HepG2 (cell line): ENCODE measurements around the gene STMN1. TPM values are rescaled to one million over a fixed set of nuclear protein-coding genes. Genes with fewer than 3 reads are reported as not detected.
A peak's percentile ranks its signal among the peaks of the same experiment; 100 is the strongest.

Source experiments
- CREB1 ChIP-seq, 2 experiments: fragments of 450-650 bp in 1 of 2; IDR thresholded peaks; 2 replicates each; pipeline ENCODE4 v1.6.1; 2016 to 2017; ENCODE audit warnings: control low read depth in 1 of 2, mild to moderate bottlenecking in 1 of 2, missing compliant biosample characterization in 1 of 2, missing genetic modification characterization in 1 of 2
- FOSL1 ChIP-seq: sonication (generic); formaldehyde crosslinking; IDR thresholded peaks from 2 replicates; pipeline ENCODE4 v1.9.0; 2021; ENCODE audit warnings: missing genetic modification reagents, borderline replicate concordance
- FOXO1 ChIP-seq: sonication (generic); formaldehyde crosslinking; IDR thresholded peaks from 2 replicates; pipeline ENCODE4 v1.4.0; 2020; ENCODE audit warnings: missing genetic modification reagents
- HDAC2 ChIP-seq: sonication (generic); formaldehyde crosslinking; IDR thresholded peaks from 2 replicates; pipeline ENCODE4 v1.4.0; 2020; ENCODE audit warnings: missing genetic modification reagents
- KLF6 ChIP-seq: IDR thresholded peaks from 2 replicates; pipeline ENCODE4 v1.8.0; 2016; ENCODE audit warnings: missing biosample characterization, missing genetic modification reagents
- KMT2A ChIP-seq: sonication (generic); formaldehyde crosslinking; IDR thresholded peaks from 2 replicates; pipeline ENCODE4 v1.4.0; 2020; ENCODE audit warnings: missing genetic modification reagents
- NR2C2 ChIP-seq: sonication (generic); formaldehyde crosslinking; IDR thresholded peaks from 2 replicates; pipeline ENCODE4 v1.4.0; 2020; ENCODE audit warnings: missing genetic modification reagents, mild to moderate bottlenecking, moderate library complexity, borderline replicate concordance
- RFXANK ChIP-seq: IDR thresholded peaks from 2 replicates; pipeline ENCODE4 v1.6.1; 2016
- TAF1 ChIP-seq: sonication (generic); formaldehyde crosslinking; IDR thresholded peaks from 2 replicates; pipeline ENCODE4 v1.4.0; 2020; ENCODE audit warnings: missing genetic modification reagents
- ZBTB2 ChIP-seq: sonication (generic); formaldehyde crosslinking; IDR thresholded peaks from 2 replicates; pipeline ENCODE4 v1.8.0; 2022; ENCODE audit warnings: low read depth, missing genetic modification reagents
- ZNF143 ChIP-seq: sonication (generic); formaldehyde crosslinking; IDR thresholded peaks from 2 replicates; pipeline ENCODE4 v1.4.0; 2020; ENCODE audit warnings: missing genetic modification reagents
- ZNF503 ChIP-seq: sonication (generic); formaldehyde crosslinking; IDR thresholded peaks from 2 replicates; pipeline ENCODE4 v1.4.0; 2020; ENCODE audit warnings: missing genetic modification reagents
- ZNF674 ChIP-seq: sonication (generic); formaldehyde crosslinking; IDR thresholded peaks from 2 replicates; pipeline ENCODE4 v1.5.0; 2020; ENCODE audit warnings: low read depth, mild to moderate bottlenecking, missing genetic modification reagents
- polyA plus RNA-seq, 8 experiments: library from polyadenylated mRNA; depleted of rRNA in 3 of 8; stranded (reverse) in 7 of 8; unstranded in 1 of 8; fragments of >200 nt; fragmentation: Illumina TruSeq in 4 of 8; extraction: Trizol in 4 of 8; gene quantifications; 2 replicates each; pipeline versions ENCODE4 v1.2.1 to v1.2.3, GENCODE V29; 2011 to 2016; ENCODE audit warnings: low read depth in 4 of 8, missing spikeins in 1 of 8, mixed read lengths in 1 of 8; ENCODE audit not compliant: insufficient read depth in 1 of 8
- total RNA-seq, 5 experiments: library from RNA; depleted of rRNA; stranded (reverse); fragments of >200 nt; fragmentation: Illumina TruSeq; extraction: Trizol; gene quantifications; 2 replicates each; pipeline ENCODE4 v1.2.3, GENCODE V29; 2016; ENCODE audit warnings: low read depth in 1 of 5
- TF ChIP-seq, protein P1 (sequence below): sonication (generic); formaldehyde crosslinking; IDR thresholded peaks from 2 replicates; pipeline ENCODE4 v1.8.0; 2022; ENCODE audit warnings: mild to moderate bottlenecking, missing genetic modification reagents; ENCODE audit not compliant: insufficient replicate concordance
- TF ChIP-seq, protein P2 (sequence below): sonication (generic); formaldehyde crosslinking; IDR thresholded peaks from 2 replicates; pipeline ENCODE4 v1.5.0; 2020; ENCODE audit warnings: missing genetic modification reagents, mild to moderate bottlenecking, borderline replicate concordance
- TF ChIP-seq, protein P3 (sequence below): sonication (generic); formaldehyde crosslinking; IDR thresholded peaks from 2 replicates; pipeline ENCODE4 v1.5.0; 2020; ENCODE audit warnings: missing genetic modification reagents

The STMN1 gene
- total and polyA plus RNA-seq, 2 of the 13 experiments (the other 11 are each of a cell fraction or from before 2014, with no cell fraction given), result 45.9 to 409 TPM

DNA sequence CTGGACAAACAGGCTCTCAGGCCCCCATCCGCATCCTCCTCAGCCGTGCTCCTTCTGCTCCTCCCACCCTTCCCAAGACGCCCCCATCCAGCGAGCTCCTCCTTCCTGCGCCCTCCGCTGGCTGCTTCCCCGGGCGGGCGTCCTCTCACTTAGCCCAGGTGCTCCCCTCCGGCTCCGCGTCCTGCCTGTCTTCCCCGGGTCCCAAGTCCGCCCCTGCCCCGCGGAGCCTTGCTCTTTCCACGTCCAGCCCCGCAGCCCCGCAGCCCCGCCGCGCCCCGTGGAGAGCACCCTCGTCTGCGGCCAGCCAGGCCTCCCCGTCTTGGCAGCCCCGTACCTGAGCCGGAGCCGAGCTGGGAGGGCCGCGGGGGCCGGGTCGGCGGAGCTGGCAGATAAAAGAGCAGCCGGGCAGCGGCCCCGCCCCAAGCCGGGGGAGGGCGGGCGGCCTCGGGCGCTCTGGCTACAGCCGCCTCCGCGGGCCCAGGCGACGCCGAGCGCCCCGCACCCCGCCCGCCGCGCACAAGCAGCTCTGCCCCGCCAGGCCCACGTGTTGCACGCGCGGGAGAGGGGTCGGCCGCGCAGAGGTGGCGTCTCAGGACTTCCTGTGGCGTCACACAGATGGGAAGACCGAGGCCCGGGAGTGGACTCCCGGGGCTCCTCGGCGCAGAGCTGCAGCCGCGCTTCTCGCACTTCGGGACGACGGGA lies 30.9 kb downstream of the STMN1 start, which contains the start of gene PAQR7 (continued):
- TF ChIP-seq FOSL1 (CRISPR knock-in tag), result no peak
- peak; percentile 97 for TF ChIP-seq KLF6
- TF ChIP-seq, protein P1, sequence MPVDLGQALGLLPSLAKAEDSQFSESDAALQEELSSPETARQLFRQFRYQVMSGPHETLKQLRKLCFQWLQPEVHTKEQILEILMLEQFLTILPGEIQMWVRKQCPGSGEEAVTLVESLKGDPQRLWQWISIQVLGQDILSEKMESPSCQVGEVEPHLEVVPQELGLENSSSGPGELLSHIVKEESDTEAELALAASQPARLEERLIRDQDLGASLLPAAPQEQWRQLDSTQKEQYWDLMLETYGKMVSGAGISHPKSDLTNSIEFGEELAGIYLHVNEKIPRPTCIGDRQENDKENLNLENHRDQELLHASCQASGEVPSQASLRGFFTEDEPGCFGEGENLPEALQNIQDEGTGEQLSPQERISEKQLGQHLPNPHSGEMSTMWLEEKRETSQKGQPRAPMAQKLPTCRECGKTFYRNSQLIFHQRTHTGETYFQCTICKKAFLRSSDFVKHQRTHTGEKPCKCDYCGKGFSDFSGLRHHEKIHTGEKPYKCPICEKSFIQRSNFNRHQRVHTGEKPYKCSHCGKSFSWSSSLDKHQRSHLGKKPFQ (CRISPR knock-in tag), result peak; percentile 27
- TF ChIP-seq RFXANK (CRISPR knock-in tag), result no peak
- TF ChIP-seq, protein P2, sequence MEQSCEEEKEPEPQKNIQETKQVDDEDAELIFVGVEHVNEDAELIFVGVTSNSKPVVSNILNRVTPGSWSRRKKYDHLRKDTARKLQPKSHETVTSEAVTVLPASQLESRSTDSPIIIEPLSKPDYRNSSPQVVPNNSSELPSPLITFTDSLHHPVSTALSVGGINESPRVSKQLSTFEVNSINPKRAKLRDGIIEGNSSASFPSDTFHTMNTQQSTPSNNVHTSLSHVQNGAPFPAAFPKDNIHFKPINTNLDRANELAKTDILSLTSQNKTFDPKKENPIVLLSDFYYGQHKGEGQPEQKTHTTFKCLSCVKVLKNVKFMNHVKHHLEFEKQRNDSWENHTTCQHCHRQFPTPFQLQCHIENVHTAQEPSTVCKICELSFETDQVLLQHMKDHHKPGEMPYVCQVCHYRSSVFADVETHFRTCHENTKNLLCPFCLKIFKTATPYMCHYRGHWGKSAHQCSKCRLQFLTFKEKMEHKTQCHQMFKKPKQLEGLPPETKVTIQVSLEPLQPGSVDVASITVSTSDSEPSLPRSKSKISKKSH, result no peak; the same call in 1 of the 2 replicates
- TF ChIP-seq HDAC2 (CRISPR knock-in tag), result peak; percentile 55
- no peak for TF ChIP-seq ZNF143 (CRISPR knock-in tag)
- TF ChIP-seq ZNF503, result 0 out of 2 replicates have a peak, but pooled peaks have one; percentile 32
- TF ChIP-seq TAF1 (CRISPR knock-in tag), result peak; percentile 39; the same call in 1 of the 2 replicates
- TF ChIP-seq CREB1 (IDR thresholded peaks at IDR 0.05), result no peak
- TF ChIP-seq CREB1 (CRISPR knock-in tag; IDR thresholded peaks at IDR 0.05), result 0 out of 2 replicates have a peak, but pooled peaks have one; percentile 39
- TF ChIP-seq, protein P3, sequence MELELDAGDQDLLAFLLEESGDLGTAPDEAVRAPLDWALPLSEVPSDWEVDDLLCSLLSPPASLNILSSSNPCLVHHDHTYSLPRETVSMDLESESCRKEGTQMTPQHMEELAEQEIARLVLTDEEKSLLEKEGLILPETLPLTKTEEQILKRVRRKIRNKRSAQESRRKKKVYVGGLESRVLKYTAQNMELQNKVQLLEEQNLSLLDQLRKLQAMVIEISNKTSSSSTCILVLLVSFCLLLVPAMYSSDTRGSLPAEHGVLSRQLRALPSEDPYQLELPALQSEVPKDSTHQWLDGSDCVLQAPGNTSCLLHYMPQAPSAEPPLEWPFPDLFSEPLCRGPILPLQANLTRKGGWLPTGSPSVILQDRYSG (CRISPR knock-in tag), result peak; percentile 86
- TF ChIP-seq KMT2A (CRISPR knock-in tag), result peak; percentile 38; the same call in 1 of the 2 replicates
- peak; percentile 68 for TF ChIP-seq ZBTB2 (CRISPR knock-in tag)
- TF ChIP-seq FOXO1, result no peak; the same call in 1 of the 2 replicates
- TF ChIP-seq NR2C2 (CRISPR knock-in tag), result peak; percentile 78; the same call in 1 of the 2 replicates
- 0 out of 2 replicates have a peak, but pooled peaks have one; percentile 85 for TF ChIP-seq ZNF674 (CRISPR knock-in tag)
